NCI-H1105 (cell line): ENCODE results near the gene ZNF365.

Experiments used
- DNase-seq: peaks from one replicate; lab custom pipeline; 2025; lab: John Stamatoyannopoulos, UW

Gene ZNF365

DNA sequence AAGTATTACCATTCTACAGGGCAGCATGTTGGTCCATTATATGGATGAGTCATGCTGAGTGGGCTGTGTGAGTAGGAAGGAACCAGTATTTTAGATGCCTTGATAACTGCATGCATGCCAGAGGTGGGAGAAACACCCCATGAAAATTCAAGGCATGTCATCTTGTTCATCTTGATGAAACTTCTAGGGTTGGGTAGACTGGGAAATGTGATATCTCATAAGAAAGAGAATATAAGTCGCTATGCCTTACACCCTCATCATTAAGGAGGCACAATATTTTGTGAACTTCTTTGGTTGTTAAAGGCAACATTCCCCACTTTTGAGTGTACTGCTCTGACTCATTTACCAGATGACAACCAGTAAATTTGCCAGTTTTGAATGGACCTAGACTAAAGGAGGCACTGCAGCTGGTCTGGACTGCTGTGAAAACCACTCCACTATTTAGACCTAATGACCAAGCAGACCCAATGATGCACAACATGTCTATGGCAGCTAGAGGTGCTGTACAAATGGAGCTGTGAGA is 48.0 kb downstream of the ZNF365 start:
- no peak for DNase-seq

DNA sequence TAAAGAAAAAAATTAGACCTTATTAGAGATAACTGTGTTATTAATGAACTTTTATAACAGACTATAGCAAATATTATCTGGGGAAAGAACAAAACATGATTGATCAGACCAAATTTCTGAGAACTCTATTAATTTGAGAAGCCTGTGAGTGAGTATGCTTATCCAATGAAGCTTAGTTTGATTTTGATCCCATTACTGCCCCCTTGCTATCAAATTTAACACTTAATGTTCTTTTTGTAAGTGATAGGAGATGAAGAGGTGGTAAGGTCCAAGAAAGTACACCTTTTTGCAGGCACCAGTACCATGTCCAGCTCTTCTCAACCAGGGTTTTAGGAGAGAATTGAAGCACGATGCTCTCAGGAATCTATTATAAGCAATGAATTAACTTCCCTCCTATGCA is 49.9 kb downstream of the ZNF365 start:
- DNase-seq, result no peak

DNA sequence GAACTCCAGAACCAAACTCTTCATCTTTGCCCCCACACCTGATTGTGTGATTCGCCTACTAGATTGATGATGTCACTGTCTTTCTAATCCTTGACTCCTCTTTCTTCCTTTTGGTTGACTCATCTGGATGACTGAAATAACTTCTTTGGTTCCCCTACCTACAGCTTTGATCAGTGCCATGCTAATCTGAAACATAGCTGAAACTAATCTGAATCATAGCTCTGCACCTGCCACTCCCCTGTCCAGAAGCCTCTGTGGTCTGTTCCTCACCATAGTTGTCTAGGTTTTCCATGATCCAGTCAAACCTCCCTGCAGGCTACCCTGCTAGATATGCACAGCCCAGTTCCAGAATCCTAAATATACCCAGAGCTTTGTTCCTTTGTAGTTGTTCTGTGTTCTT is 51.9 kb downstream of the ZNF365 start:
- no peak for DNase-seq

DNA sequence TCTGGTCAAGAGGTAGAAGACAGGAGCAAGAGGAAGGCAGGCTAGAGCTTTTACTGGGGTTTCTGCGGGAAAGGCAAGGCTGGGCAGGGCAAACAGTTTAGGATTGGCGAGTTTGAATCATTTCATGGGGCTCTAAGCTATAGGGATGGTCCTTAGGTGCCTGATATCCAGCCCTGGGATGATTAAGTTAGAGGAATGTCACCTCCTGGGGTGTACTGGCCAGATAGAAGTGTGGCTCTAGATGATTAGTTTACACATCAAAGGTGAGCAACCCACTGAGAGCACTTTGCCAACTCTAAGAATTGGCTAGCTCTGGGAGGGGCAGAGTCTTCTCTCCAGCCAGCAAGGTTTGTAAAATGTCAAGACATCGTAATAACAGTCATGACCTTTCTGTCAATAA is 52.4 kb downstream of the ZNF365 start:
- DNase-seq, result no peak

DNA sequence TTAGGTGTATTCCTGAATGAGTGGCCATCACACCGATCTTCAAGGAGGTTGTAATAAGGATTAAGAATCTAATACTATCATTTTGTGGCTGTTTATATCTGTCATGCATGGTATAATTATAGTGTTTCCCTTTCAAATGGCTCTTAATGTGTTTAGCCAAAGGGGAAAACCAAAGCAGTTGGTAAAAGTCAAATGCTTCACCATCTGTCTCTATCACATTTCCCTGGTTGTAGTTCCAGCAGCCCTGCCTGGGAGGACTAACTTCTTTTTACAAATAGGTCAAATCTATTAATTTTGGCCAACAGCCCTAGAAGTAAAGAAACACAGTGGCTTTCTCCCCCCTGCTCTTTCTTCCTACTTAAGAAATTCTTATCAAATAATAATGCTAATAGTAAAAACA is 56.7 kb downstream of the ZNF365 start:
- no peak for DNase-seq

DNA sequence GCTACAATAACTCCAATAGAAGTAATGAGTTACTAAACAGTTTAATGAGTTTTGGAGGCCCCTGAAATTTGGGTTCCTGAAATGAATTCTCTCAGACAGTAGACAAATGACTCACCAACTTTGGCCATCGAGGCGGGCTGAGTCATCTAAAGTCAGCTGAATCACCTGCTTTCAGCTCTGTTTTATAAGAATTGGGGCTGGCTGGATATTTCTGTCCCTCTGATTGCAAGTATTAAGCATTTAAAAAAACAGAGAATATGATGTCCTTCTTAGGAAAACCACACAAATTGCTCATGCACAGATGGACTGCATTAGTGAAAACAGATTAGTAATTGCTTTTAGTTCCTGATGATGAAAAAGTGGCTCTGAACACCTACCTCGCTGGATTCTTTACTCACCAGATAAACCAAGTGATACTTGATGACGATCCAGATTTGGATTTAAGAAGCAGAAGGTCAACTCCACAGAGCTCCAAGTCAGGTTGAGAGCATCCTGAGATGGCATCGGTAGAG is 59.1 kb downstream of the ZNF365 start:
- no peak for DNase-seq

DNA sequence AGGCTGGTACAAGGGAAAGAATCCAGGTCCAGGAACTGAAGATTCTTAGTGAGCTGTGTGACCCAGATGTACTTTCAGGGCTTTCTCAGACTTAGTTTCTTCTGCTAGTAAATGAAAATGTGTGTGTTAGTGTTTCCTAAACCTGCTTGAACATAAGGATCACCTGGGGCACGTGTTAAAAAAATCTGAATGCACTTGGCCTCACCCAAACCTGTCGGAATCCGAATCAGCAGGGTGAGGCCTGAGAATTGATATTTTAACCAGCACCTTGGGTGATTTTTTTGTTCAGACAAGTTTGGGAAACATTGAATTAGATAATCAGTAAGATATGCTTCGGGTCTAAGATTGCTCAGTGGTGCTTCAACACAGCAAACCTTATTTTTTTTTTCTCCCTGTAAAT is 59.7 kb downstream of the ZNF365 start:
- DNase-seq, result no peak

DNA sequence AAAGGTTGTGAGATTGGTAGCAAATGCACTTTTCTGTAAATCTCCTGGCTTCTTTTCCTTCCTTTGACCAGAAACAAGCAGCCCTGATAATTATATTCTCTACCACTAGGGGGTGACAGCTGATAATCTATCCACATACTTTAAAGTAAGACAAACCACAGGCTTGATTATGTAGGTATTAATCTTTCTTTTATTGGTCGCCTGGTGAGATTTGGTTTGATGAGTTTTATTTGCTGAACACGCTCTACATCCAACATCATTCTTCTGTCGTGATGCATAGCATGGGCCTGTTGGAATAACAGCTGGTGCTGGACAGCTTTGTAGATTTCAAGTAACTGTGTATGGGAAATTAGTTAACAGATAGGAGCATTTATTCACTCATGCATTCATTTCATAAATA is 63.5 kb downstream of the ZNF365 start:
- DNase-seq, result no peak

DNA sequence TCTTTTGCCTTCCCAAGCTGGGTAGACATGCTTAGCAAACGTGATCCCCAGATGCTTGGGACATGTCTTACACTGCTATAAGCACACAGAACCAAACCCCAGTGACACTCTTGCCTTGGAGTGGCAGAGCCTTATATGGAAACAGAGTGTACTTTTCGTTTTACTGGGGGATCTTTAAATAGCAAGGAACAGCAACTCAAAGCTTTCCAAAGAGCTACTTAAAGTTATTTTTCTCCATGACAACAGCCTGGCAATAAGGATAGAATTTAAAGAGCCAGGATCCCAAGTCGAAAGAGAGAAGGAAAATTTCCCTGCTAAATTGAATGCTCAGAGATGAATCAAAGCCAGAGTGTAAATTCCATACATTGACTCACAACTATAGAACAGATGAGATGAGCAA is 67.8 kb downstream of the ZNF365 start:
- DNase-seq, result no peak

DNA sequence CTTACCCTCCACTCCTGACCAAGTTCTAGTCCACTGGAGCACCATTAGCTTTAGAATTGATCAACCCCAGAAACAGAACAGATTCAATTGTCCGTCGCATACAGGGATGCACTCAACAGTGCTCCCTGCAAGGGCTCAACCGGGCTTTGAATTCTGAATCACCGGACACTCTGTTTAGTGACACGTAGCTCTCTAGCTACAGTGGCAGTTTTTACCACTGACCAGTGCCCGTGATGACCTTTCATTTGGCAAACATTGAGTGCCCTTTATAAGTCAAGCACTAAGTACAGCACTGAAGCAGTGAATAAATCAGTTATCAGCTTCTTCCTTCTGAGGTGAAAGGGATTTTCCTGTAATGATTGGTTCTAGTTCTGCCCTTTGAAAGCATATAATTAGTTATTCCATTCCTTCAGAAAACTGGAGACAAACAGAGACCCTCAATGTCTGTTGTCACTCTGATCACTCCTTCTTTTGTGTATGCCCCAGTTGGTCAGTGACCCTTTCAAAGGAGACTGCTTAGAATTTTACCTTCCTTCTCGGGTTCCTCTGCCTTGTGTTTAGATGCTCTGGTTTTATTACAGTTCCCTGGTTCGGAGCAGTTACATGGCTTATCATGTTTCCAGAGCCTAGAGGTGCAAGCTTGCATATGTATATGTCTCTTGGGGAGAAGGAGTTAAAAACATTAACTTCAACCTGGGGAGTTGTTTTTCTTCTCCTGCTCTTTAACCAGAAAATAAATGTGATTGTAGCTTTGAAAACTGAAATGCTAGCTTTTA is 68.9 kb downstream of the ZNF365 start:
- no peak for DNase-seq

DNA sequence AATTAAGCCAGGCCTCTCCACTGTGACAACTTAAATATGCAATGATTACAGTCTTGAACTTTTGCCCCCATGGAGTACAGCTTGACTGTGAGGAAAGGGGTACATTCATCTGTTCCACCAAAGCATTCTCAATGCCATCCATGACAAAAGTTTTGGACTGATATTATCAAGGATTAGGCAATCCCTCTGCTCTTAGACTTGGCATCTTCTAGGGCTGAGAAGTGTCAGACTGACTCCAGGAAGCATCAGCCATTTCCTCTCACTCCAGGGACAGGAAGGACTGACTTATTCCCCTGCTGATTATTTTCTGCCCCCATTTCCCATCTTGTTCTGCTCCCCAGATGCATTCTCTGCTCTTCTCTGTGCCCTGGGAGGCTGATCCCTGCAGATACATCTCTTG is 69.7 kb downstream of the ZNF365 start:
- no peak for DNase-seq

DNA sequence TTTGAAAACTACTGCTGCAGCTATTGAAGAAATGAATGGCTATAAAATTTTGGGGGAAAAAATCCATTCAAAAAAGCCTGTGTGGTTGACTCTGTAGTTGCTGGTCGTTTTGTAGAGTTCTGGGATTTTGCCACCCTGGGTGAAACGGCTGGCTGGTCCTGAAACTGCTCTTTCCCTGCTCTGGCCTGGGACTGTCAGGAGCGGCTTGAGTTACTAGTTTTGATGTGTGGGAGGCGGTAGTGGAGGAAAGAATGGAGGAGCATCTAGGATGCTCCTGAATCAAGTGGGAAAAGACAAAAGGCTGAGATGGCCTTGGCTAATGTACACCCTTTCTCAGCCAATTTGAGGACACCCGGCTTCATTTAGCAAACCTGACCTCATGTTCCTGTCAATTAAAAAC is 72.5 kb downstream of the ZNF365 start:
- no peak for DNase-seq

DNA sequence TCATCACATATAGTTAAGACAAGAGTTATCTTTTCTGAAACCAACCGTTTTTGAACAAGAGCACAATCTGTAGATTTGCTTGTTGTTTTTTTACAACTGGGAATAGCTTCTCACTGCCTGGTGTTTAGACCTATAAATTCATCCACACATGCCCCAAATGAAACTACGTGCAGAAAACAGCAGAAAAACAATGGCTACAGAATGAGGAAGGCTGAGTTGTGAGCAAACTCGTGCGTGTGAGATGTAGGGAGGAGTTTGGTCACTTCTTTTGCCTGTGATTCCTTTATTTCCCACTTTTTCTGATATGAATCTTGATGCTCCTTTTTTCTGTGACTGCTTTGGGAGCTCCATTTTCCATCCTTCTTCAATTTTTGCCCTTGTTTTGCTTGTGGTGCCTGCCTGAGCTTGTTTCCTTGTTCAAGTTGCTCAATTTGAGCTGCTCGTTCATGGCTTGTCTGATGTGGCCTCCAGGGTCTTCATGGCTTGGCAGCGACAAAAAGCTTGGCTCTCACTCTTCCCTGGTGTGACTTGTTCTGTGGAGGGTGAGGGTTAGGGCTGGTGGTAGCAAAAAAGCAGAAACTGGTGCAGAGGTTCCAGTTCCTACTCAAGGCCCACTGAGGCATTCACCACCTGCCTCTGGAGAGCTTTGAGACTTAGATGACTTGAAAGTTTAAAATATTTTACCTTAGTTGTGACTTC is 76.9 kb downstream of the ZNF365 start:
- no peak for DNase-seq

DNA sequence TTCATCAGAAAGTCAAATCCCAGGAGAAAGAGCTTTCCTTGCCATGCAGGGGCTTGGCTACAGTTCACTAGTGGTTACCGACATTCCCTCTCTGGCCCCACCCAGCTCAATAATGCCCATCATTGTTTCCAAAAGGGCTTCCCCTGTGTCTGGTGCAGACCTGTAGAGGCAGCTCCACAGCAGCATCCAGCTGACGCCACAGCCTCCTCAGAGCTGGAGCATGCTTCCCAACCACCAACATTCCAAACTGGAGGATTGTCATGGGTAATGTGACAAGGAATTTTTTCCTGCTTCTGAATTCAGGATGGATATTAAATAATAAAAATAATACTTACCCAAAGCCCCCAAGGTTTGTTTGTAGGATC is 77.4 kb downstream of the ZNF365 start:
- no peak for DNase-seq
